Activated T-helper 2 cell treated with anti-CD3 and anti-CD28 coated beads, Interferon-gamma antibody, Interleukin-2, Interleukin-4, amounts not matched to agents 10 μg/mL and 5 μg/mL and 100 μg/mL, durations not matched to agents 14 hours and 24 hours and 36 hours (primary cell): Measurements from ENCODE around the gene CYB5B. TPM values are rescaled to one million over a fixed set of nuclear protein-coding genes. Genes with fewer than 3 reads are reported as not detected.

ENCODE experiments used
- DNase-seq: peaks from one replicate; pipeline ENCODE4 v3.0.0; 2021; ENCODE audit warnings: low spot score
- H3K27ac Mint-ChIP-seq: one replicate; pipeline ENCODE4 v1.8.0; 2021; ENCODE audit warnings: mixed read lengths
- H3K27me3 Mint-ChIP-seq: one replicate; pipeline ENCODE4 v1.8.0; 2021; ENCODE audit warnings: low read depth, mixed read lengths
- H3K36me3 Mint-ChIP-seq: one replicate; pipeline ENCODE4 v1.8.0; 2021; ENCODE audit warnings: low read depth, mixed read lengths
- H3K4me1 Mint-ChIP-seq: one replicate; pipeline ENCODE4 v1.8.0; 2021; ENCODE audit warnings: low read depth, mixed read lengths
- H3K4me3 Mint-ChIP-seq: one replicate; pipeline ENCODE4 v1.8.0; 2021; ENCODE audit warnings: low read depth, mild to moderate bottlenecking, moderate library complexity, mixed read lengths
- H3K9me3 Mint-ChIP-seq: one replicate; pipeline ENCODE4 v1.8.0; 2021; ENCODE audit warnings: mixed read lengths
- intact Hi-C: fragments of 100-400 bp; cut with micrococcal nuclease; formaldehyde crosslinking; loops from one replicate; pipeline ENCODE4 v1.15.1; 2023
- total RNA-seq: library from RNA; stranded (reverse); gene quantifications from 2 replicates; pipeline ENCODE4 v1.2.3, GENCODE V29; 2022

Gene CYB5B
- total RNA-seq, 1 donor from 2014 or later, result 201 TPM

GRCh38 chr16:69485816-69486215, 61.4 kb downstream of the CYB5B start:
- Mint-ChIP-seq H3K4me3 (no peak overlapping the region), H3K27ac (no peak overlapping the region), H3K9me3 (no peaks in the 10 kb centered on the region), H3K27me3 (no peaks in the 10 kb centered on the region), H3K36me3 (no peaks in the 10 kb centered on the region), H3K4me1 (peaks cover under 1% of the 10 kb centered on the region)
- intact Hi-C loops, result no loop called here
- DNase-seq, result no peak

GRCh38 chr16:69486272-69486671, 61.9 kb downstream of the CYB5B start:
- Mint-ChIP-seq H3K9me3 (no peaks in the 10 kb centered on the region), H3K27ac (no peak overlapping the region), H3K27me3 (no peaks in the 10 kb centered on the region), H3K4me1 (no peaks in the 10 kb centered on the region), H3K36me3 (no peaks in the 10 kb centered on the region), H3K4me3 (no peak overlapping the region)
- intact Hi-C loops, result no loop called here
- DNase-seq, result no peak

GRCh38 chr16:69486724-69487123, 62.3 kb downstream of the CYB5B start:
- H3K9me3 Mint-ChIP-seq, result no peaks in the 10 kb centered on the region
- H3K36me3 Mint-ChIP-seq, result no peaks in the 10 kb centered on the region
- no peaks in the 10 kb centered on the region for H3K4me1 Mint-ChIP-seq
- no peak overlapping the region for H3K4me3 Mint-ChIP-seq
- H3K27me3 Mint-ChIP-seq, result no peaks in the 10 kb centered on the region
- H3K27ac Mint-ChIP-seq, result no peak overlapping the region
- no peak for DNase-seq
- intact Hi-C loops, result no loop called here

GRCh38 chr16:69490707-69491324, 66.4 kb downstream of the CYB5B start:
- Mint-ChIP-seq H3K4me1 (peaks cover 3% of the 10 kb centered on the region), H3K36me3 (no peaks in the 10 kb centered on the region), H3K27me3 (no peaks in the 10 kb centered on the region), H3K9me3 (no peaks in the 10 kb centered on the region), H3K27ac (no peak overlapping the region), H3K4me3 (no peak overlapping the region)
- intact Hi-C loops, result no loop called here
- no peak for DNase-seq

- intact Hi-C loops, result loop anchor here (2.0 kb wide), 1 partner anchor 72 kb away; no protein-coding TSS in a partner anchor
- Mint-ChIP-seq H3K4me3 (no peak overlapping the region), H3K27me3 (no peaks in the 10 kb centered on the region), H3K27ac (peak overlapping the region; percentile 46), H3K36me3 (no peaks in the 10 kb centered on the region), H3K9me3 (no peaks in the 10 kb centered on the region), H3K4me1 (peaks cover 3% of the 10 kb centered on the region)
- DNase-seq, result peak; percentile 13
Observed at GRCh38 chr16:69494991-69495392, 70.6 kb downstream of the CYB5B start.

GRCh38 chr16:69495821-69496220, 71.4 kb downstream of the CYB5B start:
- Mint-ChIP-seq H3K36me3 (no peaks in the 10 kb centered on the region), H3K27me3 (no peaks in the 10 kb centered on the region), H3K27ac (no peak overlapping the region), H3K4me3 (no peak overlapping the region), H3K4me1 (peaks cover 3% of the 10 kb centered on the region), H3K9me3 (no peaks in the 10 kb centered on the region)
- DNase-seq, result no peak
- intact Hi-C loops, result loop anchor here (2.0 kb wide), 1 partner anchor 71 kb away; no protein-coding TSS in a partner anchor

GRCh38 chr16:69496376-69496775, 72.0 kb downstream of the CYB5B start:
- no peaks in the 10 kb centered on the region for H3K27me3 Mint-ChIP-seq
- H3K27ac Mint-ChIP-seq, result no peak overlapping the region
- intact Hi-C loops, result no loop called here
- H3K36me3 Mint-ChIP-seq, result no peaks in the 10 kb centered on the region
- peaks cover 3% of the 10 kb centered on the region for H3K4me1 Mint-ChIP-seq
- no peak overlapping the region for H3K4me3 Mint-ChIP-seq
- DNase-seq, result no peak
- no peaks in the 10 kb centered on the region for H3K9me3 Mint-ChIP-seq

- H3K27me3 Mint-ChIP-seq, result no peaks in the 10 kb centered on the region
- DNase-seq, result no peak
- no peak overlapping the region for H3K4me3 Mint-ChIP-seq
- H3K36me3 Mint-ChIP-seq, result no peaks in the 10 kb centered on the region
- no peaks in the 10 kb centered on the region for H3K9me3 Mint-ChIP-seq
- no peak overlapping the region for H3K27ac Mint-ChIP-seq
- intact Hi-C loops, result no loop called here
- H3K4me1 Mint-ChIP-seq, result peaks cover 5% of the 10 kb centered on the region
Observed at GRCh38 chr16:69496896-69497295, 72.5 kb downstream of the CYB5B start.

GRCh38 chr16:69497876-69498596, 73.6 kb downstream of the CYB5B start:
- H3K9me3 Mint-ChIP-seq, result no peaks in the 10 kb centered on the region
- no peaks in the 10 kb centered on the region for H3K27me3 Mint-ChIP-seq
- no peak overlapping the region for H3K27ac Mint-ChIP-seq
- DNase-seq, result no peak
- intact Hi-C loops, result no loop called here
- H3K4me1 Mint-ChIP-seq, result peaks cover 10% of the 10 kb centered on the region
- H3K36me3 Mint-ChIP-seq, result no peaks in the 10 kb centered on the region
- H3K4me3 Mint-ChIP-seq, result no peak overlapping the region

- H3K4me3 Mint-ChIP-seq, result no peak overlapping the region
- H3K4me1 Mint-ChIP-seq, result peaks cover 10% of the 10 kb centered on the region
- no peak overlapping the region for H3K27ac Mint-ChIP-seq
- H3K36me3 Mint-ChIP-seq, result no peaks in the 10 kb centered on the region
- intact Hi-C loops, result no loop called here
- DNase-seq, result no peak
- H3K9me3 Mint-ChIP-seq, result no peaks in the 10 kb centered on the region
- H3K27me3 Mint-ChIP-seq, result no peaks in the 10 kb centered on the region
Observed at GRCh38 chr16:69498926-69499325, 74.5 kb downstream of the CYB5B start.

GRCh38 chr16:69499541-69500230, 75.3 kb downstream of the CYB5B start:
- H3K9me3 Mint-ChIP-seq, result no peaks in the 10 kb centered on the region
- no peak for DNase-seq
- intact Hi-C loops, result no loop called here

GRCh38 chr16:69500496-69500895, 76.1 kb downstream of the CYB5B start:
- Mint-ChIP-seq H3K4me1 (peaks cover 7% of the 10 kb centered on the region), H3K27me3 (no peaks in the 10 kb centered on the region), H3K9me3 (no peaks in the 10 kb centered on the region), H3K27ac (no peak overlapping the region), H3K36me3 (no peaks in the 10 kb centered on the region), H3K4me3 (no peak overlapping the region)
- intact Hi-C loops, result no loop called here
- no peak for DNase-seq

More at GRCh38 chr16:69499541-69500230, 75.3 kb downstream of the CYB5B start:
- Mint-ChIP-seq H3K27me3 (no peaks in the 10 kb centered on the region), H3K4me3 (no peak overlapping the region), H3K36me3 (no peaks in the 10 kb centered on the region), H3K4me1 (peaks cover 10% of the 10 kb centered on the region), H3K27ac (no peak overlapping the region)
